GM23338 (cell line): Measurements from ENCODE around the gene MAN1A2. TPM values are rescaled to one million over a fixed set of nuclear protein-coding genes. Genes with fewer than 3 reads are reported as not detected.

ENCODE experiments used
- ATAC-seq: fragments of 200-7000 bp; cut with Tn5 transposase; 3 replicates; pipeline ENCODE4 v1.9.1; 2020
- DNase-seq: peaks from one replicate; pipeline ENCODE4 v3.0.0-alpha.2; 2015; ENCODE audit warnings: low spot score
- H2AFZ ChIP-seq: fragments of 200-600 bp; sonication (generic); 2 replicates; pipeline ENCODE4 v1.8.0; 2016; ENCODE audit warnings: antibody characterized with exemption, mild to moderate bottlenecking, moderate library complexity
- H3F3A ChIP-seq: fragments of 200-600 bp; sonication (generic); replicated peaks from 2 replicates; pipeline ENCODE4 v1.8.0; 2017; ENCODE audit warnings: antibody characterized with exemption, mixed run types, low read depth
- H3K27ac ChIP-seq: fragments of 200-600 bp; sonication (generic); 2 replicates; pipeline ENCODE4 v1.6.1; 2016; ENCODE audit warnings: low read depth
- H3K27me3 ChIP-seq: fragments of 200-600 bp; sonication (generic); 2 replicates; pipeline ENCODE4 v1.8.0; 2016; ENCODE audit warnings: mild to moderate bottlenecking, mixed run types, moderate library complexity; ENCODE audit not compliant: insufficient read depth
- H3K36me3 ChIP-seq: fragments of 200-600 bp; sonication (generic); 2 replicates; pipeline ENCODE4 v1.8.0; 2016; ENCODE audit warnings: mild to moderate bottlenecking; ENCODE audit not compliant: insufficient read depth
- H3K4me1 ChIP-seq: fragments of 200-600 bp; sonication (generic); 2 replicates; pipeline ENCODE4 v1.8.0; 2016; ENCODE audit warnings: mild to moderate bottlenecking, moderate library complexity; ENCODE audit not compliant: insufficient read depth
- H3K4me2 ChIP-seq: fragments of 200-600 bp; sonication (generic); 2 replicates; pipeline ENCODE4 v1.7.1; 2017; ENCODE audit warnings: mixed run types
- H3K4me3 ChIP-seq: fragments of 200-600 bp; sonication (generic); 2 replicates; pipeline ENCODE4 v1.6.1; 2016; ENCODE audit warnings: mixed run types
- H3K79me2 ChIP-seq: fragments of 200-600 bp; sonication (generic); replicated peaks from 2 replicates; pipeline ENCODE4 v1.8.0; 2017; ENCODE audit warnings: mild to moderate bottlenecking; ENCODE audit not compliant: insufficient read depth
- H3K9me2 ChIP-seq: fragments of 200-600 bp; sonication (generic); 2 replicates; pipeline ENCODE4 v1.8.0; 2017; ENCODE audit not compliant: insufficient read depth
- H4K20me1 ChIP-seq: fragments of 200-600 bp; sonication (generic); replicated peaks from 2 replicates; pipeline ENCODE4 v1.8.0; 2017; ENCODE audit warnings: mild to moderate bottlenecking; ENCODE audit not compliant: insufficient read depth
- H3K27ac Mint-ChIP-seq: 2 replicates; pipeline ENCODE4 v1.8.0; 2020; ENCODE audit warnings: inconsistent platforms, mild to moderate bottlenecking, moderate library complexity, mixed read lengths
- H3K27me3 Mint-ChIP-seq: 3 replicates; pipeline ENCODE4 v1.8.0; 2022; ENCODE audit warnings: low read depth, mild to moderate bottlenecking, moderate library complexity, mixed read lengths, inconsistent platforms; ENCODE audit not compliant: insufficient read depth, poor library complexity
- H3K36me3 Mint-ChIP-seq: 3 replicates; pipeline ENCODE4 v1.8.0; 2021; ENCODE audit warnings: low read depth, mild to moderate bottlenecking, inconsistent platforms, moderate library complexity, mixed read lengths
- H3K4me1 Mint-ChIP-seq: 3 replicates; pipeline ENCODE4 v1.8.0; 2020; ENCODE audit warnings: mild to moderate bottlenecking, inconsistent platforms, mixed read lengths
- H3K4me3 Mint-ChIP-seq: 3 replicates; pipeline ENCODE4 v1.8.0; 2021; ENCODE audit warnings: moderate library complexity, mild to moderate bottlenecking, inconsistent platforms, mixed read lengths
- H3K9me3 Mint-ChIP-seq: 3 replicates; pipeline ENCODE4 v1.8.0; 2020; ENCODE audit warnings: moderate library complexity, mild to moderate bottlenecking, inconsistent platforms, mixed read lengths
- CREB1 ChIP-seq: fragments of 250-450 bp; sonication (Bioruptor Pico); IDR thresholded peaks from 2 replicates; pipeline ENCODE4 v1.5.0; 2020; ENCODE audit warnings: low read depth, mild to moderate bottlenecking, moderate library complexity
- CTCF ChIP-seq, 2 experiments: fragments of 200-600 bp in 1 of 2; sonication (generic) in 1 of 2; conservative IDR thresholded peaks; 2 replicates each; pipeline versions ENCODE4 v1.5.1 to v1.6.1; 2016 to 2017; ENCODE audit warnings: antibody characterized with exemption in 2 of 2, low read depth in 2 of 2, mild to moderate bottlenecking in 2 of 2, moderate library complexity in 1 of 2
- ETS1 ChIP-seq: IDR thresholded peaks from 2 replicates; pipeline ENCODE4 v1.6.1; 2016; ENCODE audit warnings: antibody characterized with exemption
- EZH2 ChIP-seq: fragments of 200-600 bp; sonication (generic); IDR thresholded peaks from one replicate; pipeline ENCODE4 v1.8.0; 2017; ENCODE audit warnings: antibody characterized with exemption, mild to moderate bottlenecking, low read depth; ENCODE audit not compliant: unreplicated experiment
- EZH2phosphoT487 ChIP-seq: fragments of 200-600 bp; sonication (generic); IDR thresholded peaks from one replicate; pipeline ENCODE4 v1.8.1; 2018; ENCODE audit warnings: antibody characterized with exemption; ENCODE audit not compliant: unreplicated experiment
- JUNB ChIP-seq: IDR thresholded peaks from one replicate; pipeline ENCODE4 v1.6.1; 2016; ENCODE audit warnings: antibody characterized with exemption; ENCODE audit not compliant: unreplicated experiment
- NANOG ChIP-seq: IDR thresholded peaks from 2 replicates; pipeline ENCODE4 v1.6.1; 2016; ENCODE audit warnings: antibody characterized with exemption, borderline replicate concordance
- POLR2AphosphoS5 ChIP-seq: IDR thresholded peaks from 2 replicates; pipeline ENCODE4 v1.6.1; 2016; ENCODE audit warnings: antibody characterized with exemption, low read depth
- REST ChIP-seq: IDR thresholded peaks from one replicate; pipeline ENCODE4 v1.6.1; 2018; ENCODE audit warnings: antibody characterized with exemption; ENCODE audit not compliant: unreplicated experiment
- STAT1 ChIP-seq: IDR thresholded peaks from one replicate; pipeline ENCODE4 v1.6.1; 2016; ENCODE audit warnings: antibody characterized with exemption; ENCODE audit not compliant: unreplicated experiment
- ZNF114 ChIP-seq: fragments of 250-450 bp; sonication (Bioruptor Pico); IDR thresholded peaks from 2 replicates; pipeline ENCODE4 v1.5.0; 2020; ENCODE audit warnings: mild to moderate bottlenecking, moderate library complexity
- ZNF331 ChIP-seq: fragments of 250-450 bp; sonication (Bioruptor Pico); IDR thresholded peaks from 2 replicates; pipeline ENCODE4 v1.5.0; 2020; ENCODE audit warnings: low read depth, mild to moderate bottlenecking, moderate library complexity
- ZNF462 ChIP-seq: fragments of 250-450 bp; sonication (Bioruptor Pico); IDR thresholded peaks from 2 replicates; pipeline ENCODE4 v1.5.0; 2020; ENCODE audit warnings: mild to moderate bottlenecking, moderate library complexity
- polyA plus RNA-seq: library from polyadenylated mRNA; unstranded; fragments of >200 nt; fragmentation: Nextera tagmentation; extraction: Ambion mirVana; gene quantifications from 2 replicates; pipeline ENCODE4 v1.2.1, GENCODE V29; 2016
- total RNA-seq: library from RNA; depleted of rRNA; stranded (reverse); fragments of >200 nt; shearing (Covaris generic); gene quantifications from 2 replicates; pipeline ENCODE4 v1.2.3, GENCODE V29; 2014

MAN1A2 gene
- total and polyA plus RNA-seq, 2 experiments from 2014 or later = 18.6 to 22.2 TPM

GRCh38 chr1:117324357-117324756 is 42.9 kb upstream of the MAN1A2 start:
- Mint-ChIP-seq H3K4me1 (peaks cover 9% of the 10 kb centered on the region), H3K27ac (no peak overlapping the region), H3K36me3 (no peaks in the 10 kb centered on the region), H3K9me3 (no peaks in the 10 kb centered on the region), H3K27me3 (no peaks in the 10 kb centered on the region), H3K4me3 (no peak overlapping the region)
- DNase-seq = no peak
- Histone ChIP-seq H3K36me3 (no peaks in the 10 kb centered on the region), H4K20me1 (no peaks in the 10 kb centered on the region), H3K4me2 (no peak overlapping the region), H3K27ac (no peak overlapping the region), H3K27me3 (no peaks in the 10 kb centered on the region), H3K9me2 (no peaks in the 10 kb centered on the region), H3F3A (no peaks in the 10 kb centered on the region), H2AFZ (no peak overlapping the region), H3K79me2 (no peaks in the 10 kb centered on the region), H3K4me3 (no peak overlapping the region), H3K4me1 (no peaks in the 10 kb centered on the region)
- ATAC-seq = no peak
- TF ChIP-seq CTCF (conservative IDR thresholded peaks at IDR 0.05; ENCODE audit: low read depth in 2 of 2) (no peak), ETS1 (no peak), POLR2AphosphoS5 (no peak), EZH2 (no peak), EZH2phosphoT487 (no peak), ZNF462 (CRISPR knock-in tag) (no peak), STAT1 (no peak), NANOG (no peak), ZNF114 (CRISPR knock-in tag) (no peak), ZNF331 (CRISPR knock-in tag) (no peak), CREB1 (CRISPR knock-in tag) (no peak), JUNB (no peak), REST (no peak)
